Measurements from ENCODE around the gene NACC2. TPM values are rescaled to one million over a fixed set of nuclear protein-coding genes. Genes with fewer than 3 reads are reported as not detected.

Gene NACC2
- total RNA-seq, 1 donor from 2014 or later: 41.4 TPM

GRCh38 chr9:136096505-136097001, 1.5 kb upstream of the NACC2 start:
- DNase-seq (ENCODE audit: low spot score): no peak

DNA sequence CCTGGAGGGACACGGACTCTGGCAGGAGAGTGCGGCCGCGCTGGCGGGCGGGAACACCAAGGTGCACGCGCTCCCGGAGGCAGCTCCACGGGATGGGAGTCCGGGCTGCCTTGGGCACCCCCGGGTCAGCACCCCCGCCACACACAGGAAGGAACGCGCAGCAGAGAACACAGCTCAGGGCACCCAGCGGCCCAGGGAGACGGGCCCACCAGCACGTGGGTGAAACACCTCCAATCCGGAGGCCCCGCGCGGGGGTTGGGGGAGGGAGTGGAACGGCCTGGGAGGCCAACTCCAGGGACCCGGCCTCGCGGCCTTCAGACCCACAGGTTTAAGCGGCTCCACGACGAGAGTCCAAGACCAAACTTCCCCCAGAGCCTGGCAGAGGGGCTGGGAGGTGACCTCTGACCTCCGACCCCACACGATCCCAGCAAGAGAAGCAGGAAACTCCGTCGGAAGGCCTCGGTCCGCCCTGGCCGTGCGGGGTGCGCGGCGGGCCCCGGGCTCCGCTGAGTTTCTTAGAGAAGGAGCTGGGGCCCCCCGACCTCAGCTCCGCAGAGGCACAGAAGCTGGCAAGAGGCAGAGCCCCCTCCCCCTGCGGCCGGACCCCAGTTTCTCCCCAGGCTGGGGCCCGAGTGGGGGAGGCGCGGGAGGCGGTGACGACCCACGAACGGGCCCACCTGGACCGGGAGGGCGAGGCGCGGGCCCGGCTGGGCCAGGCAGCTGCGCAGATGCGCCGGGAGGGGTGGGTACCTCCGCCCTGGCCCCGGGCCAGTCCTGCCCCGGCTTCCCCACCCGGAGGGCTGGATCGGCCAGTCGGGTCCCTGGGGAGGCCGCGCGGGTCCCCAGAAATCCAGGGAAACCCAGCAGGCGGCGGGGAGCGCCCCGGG, 851 bp downstream of the NACC2 start:
- DNase-seq (ENCODE audit: low spot score): no peak

DNA sequence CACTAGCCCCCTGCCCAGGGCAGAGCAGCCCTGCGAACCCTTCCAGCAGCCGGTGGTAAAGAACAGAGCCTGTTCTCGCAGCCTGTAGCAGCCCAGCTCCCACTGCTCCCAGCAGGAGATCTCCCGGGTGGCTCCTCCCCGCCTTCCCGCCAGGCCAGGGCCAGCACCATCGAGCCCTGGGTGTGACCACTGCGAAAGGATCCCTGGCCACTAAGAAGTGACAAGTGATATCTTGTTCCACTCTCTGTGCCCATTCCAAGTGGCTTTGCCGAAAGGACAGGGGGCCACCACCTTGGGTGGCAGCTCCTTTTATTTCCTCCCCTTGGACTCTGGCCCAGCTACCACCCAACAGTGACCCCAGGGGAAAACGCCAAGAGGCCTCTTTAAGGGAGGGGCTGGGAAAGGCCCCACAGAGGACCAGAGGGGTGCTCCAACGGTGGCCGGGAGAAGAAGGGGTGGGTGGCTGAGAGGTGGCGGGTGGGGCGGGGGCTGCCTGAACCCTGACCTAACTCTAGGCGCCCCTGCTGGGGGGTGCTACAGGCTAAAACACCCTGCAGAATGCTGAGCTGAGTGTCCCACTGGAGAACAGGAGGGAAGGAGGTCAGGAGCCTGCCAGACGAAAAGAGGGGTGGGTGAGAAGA, 1.6 kb downstream of the NACC2 start:
- no peak for DNase-seq (ENCODE audit: low spot score)

GRCh38 chr9:136092741-136093140, 2.3 kb downstream of the NACC2 start:
- no peak for DNase-seq (ENCODE audit: low spot score)

DNA sequence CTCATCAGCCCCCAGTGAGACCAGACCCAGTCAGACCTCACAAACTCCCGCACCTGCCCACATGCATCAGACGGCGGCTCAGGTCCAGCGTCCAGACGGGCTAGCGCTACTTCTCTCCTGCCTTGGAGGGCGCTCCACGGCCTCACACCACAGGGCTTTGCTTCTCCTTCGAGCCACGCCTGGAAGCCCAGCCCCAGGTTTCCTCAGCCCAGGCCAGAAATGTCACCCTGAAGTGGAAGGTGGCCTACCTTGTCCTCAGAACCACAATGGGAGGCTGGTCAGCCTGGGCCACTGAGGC, 2.8 kb downstream of the NACC2 start:
- DNase-seq (ENCODE audit: low spot score): no peak

DNA sequence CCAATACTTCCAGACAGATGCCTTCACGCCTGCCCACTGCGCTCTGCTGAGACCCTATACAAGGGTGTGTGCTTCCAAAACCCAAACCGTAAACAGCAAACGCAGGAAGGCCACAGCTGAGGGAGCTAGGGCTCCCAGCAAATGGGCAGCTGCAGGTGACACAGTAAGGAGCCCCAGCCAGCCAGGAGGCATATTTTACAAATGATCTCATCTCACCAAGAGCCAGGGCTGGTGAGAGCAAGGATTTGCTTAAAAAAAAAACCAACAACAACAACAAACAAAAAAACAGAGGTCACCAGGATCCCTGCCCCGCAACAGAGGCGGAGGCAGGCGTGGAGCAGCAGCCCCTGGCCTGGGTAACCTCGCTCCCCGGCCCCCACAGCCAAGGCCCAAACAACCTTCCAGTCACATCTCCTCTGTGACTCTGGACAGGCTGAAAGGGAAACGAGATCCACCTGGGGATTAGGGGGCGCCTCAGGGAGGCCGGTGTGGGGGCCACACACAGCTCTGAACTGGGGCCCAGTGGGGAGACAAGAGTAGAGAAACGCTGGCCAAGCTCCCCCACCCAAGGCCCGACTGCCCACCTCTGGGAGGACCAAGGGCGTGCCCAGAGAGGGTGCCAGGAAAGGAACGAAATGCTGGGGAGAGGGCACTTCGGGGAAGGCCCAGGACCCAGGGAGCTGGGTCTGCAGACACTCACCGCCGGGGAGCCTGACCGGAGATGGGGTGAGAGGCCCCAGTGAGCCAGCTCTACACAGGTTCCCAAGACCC, 3.3 kb downstream of the NACC2 start:
- no peak for DNase-seq (ENCODE audit: low spot score)

DNA sequence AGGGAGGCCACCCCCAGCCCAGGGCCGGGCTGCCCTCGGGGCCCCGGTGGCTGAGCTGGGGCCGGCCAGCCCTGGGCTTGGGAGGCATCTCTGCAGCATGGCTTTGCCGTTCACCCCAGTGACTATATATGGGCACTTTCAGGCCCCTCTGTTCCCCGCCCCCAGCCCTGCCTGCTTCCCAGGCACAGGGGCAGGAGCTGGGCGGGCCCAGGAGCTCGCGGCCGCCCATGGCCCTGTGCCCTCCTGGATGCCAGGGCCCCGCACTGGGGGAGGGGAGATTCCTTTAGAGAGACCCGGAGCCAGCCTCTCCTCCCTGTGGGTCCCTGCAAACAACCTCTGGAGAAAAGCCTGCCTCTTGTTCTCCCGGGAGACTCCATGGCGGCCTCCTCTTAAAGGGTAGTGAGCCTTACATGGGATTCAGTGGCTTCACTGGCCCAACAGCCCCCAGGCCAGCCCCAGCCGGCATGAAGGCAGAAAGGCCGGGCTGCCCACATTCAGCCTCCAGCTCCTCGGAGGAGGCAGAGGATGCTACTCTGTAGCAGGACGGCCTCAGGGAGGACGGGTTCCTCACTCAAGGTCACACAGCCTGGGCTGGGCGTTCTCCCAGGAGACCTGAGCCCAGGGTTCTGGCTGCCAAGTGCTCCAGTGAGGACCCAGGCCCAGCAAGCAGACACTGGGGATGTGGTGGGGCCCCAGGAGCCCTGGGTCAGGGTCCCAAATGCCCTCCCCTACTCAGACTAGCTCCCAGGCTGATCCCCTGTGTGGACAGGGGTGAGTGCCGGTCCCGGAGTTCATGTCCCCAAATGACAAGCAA, 4.1 kb downstream of the NACC2 start:
- DNase-seq (ENCODE audit: low spot score): no peak

GRCh38 chr9:136090056-136090735, 4.9 kb downstream of the NACC2 start:
- no peak for DNase-seq (ENCODE audit: low spot score)

DNA sequence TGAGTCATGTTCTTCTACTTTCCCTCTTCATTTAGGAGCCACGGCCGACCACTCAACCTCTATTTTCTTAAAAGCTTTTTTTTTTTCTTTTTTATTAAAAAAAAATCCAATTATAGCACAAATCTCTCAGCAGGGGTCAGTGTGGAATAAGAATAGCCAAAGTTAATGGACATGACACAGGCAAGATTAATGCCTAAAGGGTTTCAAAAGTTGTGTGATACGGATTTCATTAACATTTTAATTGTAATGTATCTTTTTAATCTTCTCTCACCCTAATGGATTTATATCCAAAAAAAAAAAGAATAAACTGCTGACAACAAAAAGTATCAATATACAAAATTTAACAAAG, 5.4 kb downstream of the NACC2 start:
- DNase-seq (ENCODE audit: low spot score): no peak

DNA sequence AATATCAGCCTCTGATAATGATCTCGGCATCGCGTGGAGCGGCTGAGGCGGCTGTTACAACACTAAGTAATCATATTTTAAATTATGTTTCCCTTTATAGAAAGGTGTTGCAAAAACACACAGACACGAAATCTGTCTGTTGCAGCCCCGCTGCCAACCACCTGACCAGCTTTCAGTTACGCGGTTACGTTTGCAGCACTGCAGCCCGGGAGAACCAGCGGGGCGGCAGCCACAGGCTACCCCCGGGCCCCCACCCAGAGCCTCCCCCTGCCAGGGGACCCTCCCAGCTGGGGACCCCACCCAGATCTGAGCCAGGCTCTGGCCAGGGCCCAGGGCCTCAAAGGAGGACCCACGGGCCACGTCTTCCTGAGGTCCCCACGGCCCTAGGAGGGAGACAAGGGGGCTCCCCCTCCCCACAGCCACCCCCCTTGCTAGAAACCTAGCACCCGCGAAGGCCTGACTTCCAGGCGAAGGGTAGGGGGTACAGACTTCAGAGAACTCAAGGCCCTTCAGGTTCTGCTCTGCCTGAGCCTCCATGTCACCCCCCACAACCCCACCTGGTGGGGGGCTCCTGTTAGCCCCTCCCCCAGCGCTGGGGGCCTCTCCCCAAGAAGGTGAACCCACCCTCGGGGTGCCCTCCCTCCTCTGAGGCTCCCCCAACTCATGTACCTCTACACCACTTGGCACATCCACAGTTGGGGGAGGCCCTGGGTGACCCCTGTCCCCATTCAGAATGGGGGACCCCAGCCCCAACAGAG, 6.0 kb downstream of the NACC2 start:
- no peak for DNase-seq (ENCODE audit: low spot score)

GRCh38 chr9:136088481-136088938, 6.6 kb downstream of the NACC2 start:
- no peak for DNase-seq (ENCODE audit: low spot score)

- DNase-seq (ENCODE audit: low spot score): no peak
Observed at GRCh38 chr9:136087741-136088480, 7.2 kb downstream of the NACC2 start.

DNA sequence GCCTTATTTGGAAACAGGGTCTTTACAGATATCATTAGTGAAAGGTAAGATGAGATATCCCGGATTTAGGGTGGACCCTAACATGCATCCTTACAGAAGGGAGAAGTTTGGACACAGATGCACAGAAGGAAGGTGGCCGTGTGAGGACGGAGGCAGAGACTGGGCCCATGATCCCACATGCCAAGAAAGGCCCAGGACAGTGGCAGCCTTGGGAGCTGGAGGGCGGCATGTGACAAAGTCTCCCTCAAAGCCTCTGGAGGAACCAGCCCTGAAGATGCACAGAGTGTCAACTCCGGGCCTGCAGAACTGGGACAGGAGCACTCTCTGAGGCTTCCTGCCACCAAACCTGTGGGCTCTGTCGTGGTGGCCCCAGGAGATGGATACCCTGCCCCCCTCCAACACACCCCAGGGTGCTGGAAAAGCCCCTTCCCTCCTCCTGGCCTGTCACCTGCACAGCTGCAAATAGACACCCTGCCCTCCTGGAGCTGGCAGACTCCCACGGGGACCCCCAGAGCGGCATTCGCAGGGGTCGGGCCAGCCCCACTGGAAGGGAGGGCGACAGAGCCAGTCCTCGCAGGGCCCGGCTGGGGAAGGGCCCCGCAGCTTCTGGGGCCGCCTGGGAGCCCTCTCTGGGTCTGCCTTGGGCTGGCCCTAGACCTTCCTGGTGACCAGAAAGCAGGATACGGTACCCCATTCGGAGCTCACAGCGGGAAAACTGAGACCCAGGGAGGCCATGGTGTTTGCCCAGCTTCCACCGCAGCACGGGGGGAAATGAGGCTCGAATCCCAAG, 7.9 kb downstream of the NACC2 start:
- DNase-seq (ENCODE audit: low spot score): no peak

- DNase-seq (ENCODE audit: low spot score): no peak
Observed at GRCh38 chr9:136086213-136086881, 8.7 kb downstream of the NACC2 start.

DNA sequence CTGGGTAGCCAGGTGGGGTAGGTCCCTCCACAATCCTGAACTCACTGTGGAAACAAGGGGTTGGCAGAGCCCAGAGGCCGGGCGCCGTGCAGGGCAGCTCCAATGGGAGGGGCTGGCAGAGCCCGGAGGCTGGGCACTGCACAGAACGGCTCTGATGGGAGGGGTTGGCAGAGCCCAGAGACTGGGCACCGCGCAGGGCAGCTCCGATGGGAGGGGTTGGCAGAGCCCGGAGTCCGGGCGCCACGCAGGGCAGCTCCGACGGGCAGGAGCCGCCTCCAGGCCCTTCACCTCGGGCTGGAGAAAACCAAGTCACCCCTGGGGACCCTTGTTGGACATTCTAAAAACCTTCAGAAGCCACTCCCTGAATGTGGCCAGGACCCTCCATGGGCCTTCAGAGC, 9.3 kb downstream of the NACC2 start:
- no peak for DNase-seq (ENCODE audit: low spot score)

DNA sequence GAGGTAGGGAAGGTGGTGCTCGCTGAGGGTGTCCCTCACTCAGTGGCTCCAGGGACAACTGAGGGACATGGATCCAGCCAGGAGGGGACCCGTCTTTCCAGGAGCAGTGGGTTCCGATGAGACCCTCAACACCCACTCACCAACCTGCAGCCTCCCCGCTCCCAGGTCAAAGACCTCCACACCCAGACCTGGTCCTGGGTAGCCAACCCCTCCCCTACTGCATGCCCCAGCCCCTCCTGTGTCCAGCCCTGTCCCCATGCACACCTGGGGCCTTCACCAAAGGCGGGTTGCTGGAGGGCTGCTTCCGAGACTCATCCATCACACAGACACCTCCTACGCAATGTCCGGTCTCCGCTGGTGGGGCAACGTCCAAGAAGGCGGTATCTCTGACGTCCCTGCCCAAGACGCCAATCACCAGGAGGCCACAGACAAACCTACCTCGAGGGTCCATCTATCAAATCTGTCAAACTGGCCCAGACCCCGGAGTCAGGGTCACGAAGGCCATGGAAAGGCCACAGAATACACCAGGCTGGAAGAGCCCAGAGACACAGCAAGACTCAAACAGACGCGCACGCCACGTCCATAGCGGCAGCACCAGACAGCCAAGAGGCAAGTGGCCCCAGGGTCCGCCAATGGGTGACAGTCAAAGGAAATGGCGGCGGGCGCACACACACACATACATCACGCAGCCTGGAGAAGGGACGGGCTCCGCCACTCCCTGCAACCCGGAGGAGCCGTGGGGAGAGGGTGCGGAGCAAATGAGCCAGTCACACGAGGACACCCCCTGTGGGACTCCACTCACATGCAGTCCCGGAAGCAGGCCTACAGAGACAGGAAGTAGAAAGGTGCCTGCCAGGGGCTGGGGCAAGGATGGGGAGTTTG, 10.8 kb downstream of the NACC2 start:
- no peak for DNase-seq (ENCODE audit: low spot score)

Data from mesenteric fat pad (tissue), 1 donor.